CD4-positive, alpha-beta memory T cell (primary cell): ENCODE data around the gene TAF3. TPM values are rescaled to one million over a fixed set of nuclear protein-coding genes. Genes with fewer than 3 reads are reported as not detected.

Experiments used
- CTCF ChIA-PET: fragments of 350-600 bp; sonication (Branson Sonifier 250); formaldehyde crosslinking; loops from one replicate; lab custom pipeline; 2021; ENCODE audit warnings: inconsistent platforms; ENCODE audit not compliant: partially characterized antibody; lab: Charles Lee
- POLR2A ChIA-PET: fragments of 350-600 bp; sonication (Branson Sonifier 250); formaldehyde crosslinking; loops from one replicate; lab custom pipeline; 2021; ENCODE audit not compliant: partially characterized antibody; lab: Charles Lee
- DNase-seq, 5 donors: peaks; one replicate each; pipeline versions ENCODE4 v3.0.0 to v3.0.0-alpha.2; 2020 to 2022; ENCODE audit warnings: mixed read lengths in 1 of 5
- H3K27ac ChIP-seq: one replicate; pipeline ENCODE4 v1.7.0; 2013; ENCODE audit warnings: low read depth, low read length
- H3K27me3 ChIP-seq: 2 replicates; pipeline ENCODE4 v1.7.0; 2013; ENCODE audit warnings: mild to moderate bottlenecking, low read length, moderate library complexity; ENCODE audit not compliant: insufficient read depth
- H3K36me3 ChIP-seq: 2 replicates; pipeline ENCODE4 v1.7.0; 2013; ENCODE audit warnings: mild to moderate bottlenecking, low read length, moderate library complexity; ENCODE audit not compliant: insufficient read depth
- H3K4me1 ChIP-seq: 2 replicates; pipeline ENCODE4 v1.7.0; 2013; ENCODE audit warnings: mild to moderate bottlenecking, low read length, moderate library complexity; ENCODE audit not compliant: insufficient read depth
- H3K4me3 ChIP-seq, 2 donors: one replicate each; pipeline ENCODE4 v1.7.0; 2013; ENCODE audit warnings: low read length in 2 of 2, mild to moderate bottlenecking in 1 of 2
- H3K9me3 ChIP-seq, 2 donors: one replicate each; pipeline ENCODE4 v1.7.0; 2013; ENCODE audit warnings: low read length in 2 of 2, control low read depth in 1 of 2; ENCODE audit not compliant: control insufficient read depth in 1 of 2
- H3K27ac Mint-ChIP-seq, 7 donors: one replicate each; pipeline ENCODE4 v1.8.0; 2020 to 2021; ENCODE audit warnings: mixed read lengths in 7 of 7, mild to moderate bottlenecking in 6 of 7, inconsistent platforms in 3 of 7, moderate library complexity in 3 of 7
- H3K27me3 Mint-ChIP-seq, 2 donors: one replicate each; pipeline ENCODE4 v1.8.0; 2020 to 2021; ENCODE audit warnings: mixed read lengths in 2 of 2
- H3K36me3 Mint-ChIP-seq, 2 donors: one replicate each; pipeline ENCODE4 v1.8.0; 2020 to 2021; ENCODE audit warnings: mixed read lengths in 2 of 2, inconsistent platforms in 1 of 2, mild to moderate bottlenecking in 1 of 2
- H3K4me1 Mint-ChIP-seq, 4 donors: one replicate each; pipeline ENCODE4 v1.8.0; 2020 to 2021; ENCODE audit warnings: mixed read lengths in 4 of 4, mild to moderate bottlenecking in 1 of 4
- H3K4me3 Mint-ChIP-seq, 8 donors: one replicate each; pipeline ENCODE4 v1.8.0; 2020 to 2021; ENCODE audit warnings: mixed read lengths in 8 of 8, mild to moderate bottlenecking in 7 of 8, moderate library complexity in 6 of 8, inconsistent platforms in 3 of 8
- H3K9me3 Mint-ChIP-seq, 8 donors: one replicate each; pipeline ENCODE4 v1.8.0; 2020 to 2021; ENCODE audit warnings: mixed read lengths in 8 of 8, mild to moderate bottlenecking in 5 of 8, inconsistent platforms in 3 of 8, moderate library complexity in 1 of 8
- intact Hi-C: fragments of 100-400 bp; cut with micrococcal nuclease; formaldehyde crosslinking; loops from one replicate; pipeline ENCODE4 v1.15.1; 2023
- polyA plus RNA-seq, 2 donors: library from polyadenylated mRNA; unstranded; fragments of 300-500 nt; fragmentation: Illumina TruSeq; gene quantifications; one replicate each; pipeline ENCODE4 v1.2.3, GENCODE V29; 2021
- total RNA-seq, 2 experiments: library from RNA; stranded (reverse); gene quantifications; one replicate each; pipeline ENCODE4 v1.2.3, GENCODE V29; 2021

The TAF3 gene
- total and polyA plus RNA-seq, 4 experiments from 2014 or later: 3.0 to 21.8 (median 18.5) TPM

DNA sequence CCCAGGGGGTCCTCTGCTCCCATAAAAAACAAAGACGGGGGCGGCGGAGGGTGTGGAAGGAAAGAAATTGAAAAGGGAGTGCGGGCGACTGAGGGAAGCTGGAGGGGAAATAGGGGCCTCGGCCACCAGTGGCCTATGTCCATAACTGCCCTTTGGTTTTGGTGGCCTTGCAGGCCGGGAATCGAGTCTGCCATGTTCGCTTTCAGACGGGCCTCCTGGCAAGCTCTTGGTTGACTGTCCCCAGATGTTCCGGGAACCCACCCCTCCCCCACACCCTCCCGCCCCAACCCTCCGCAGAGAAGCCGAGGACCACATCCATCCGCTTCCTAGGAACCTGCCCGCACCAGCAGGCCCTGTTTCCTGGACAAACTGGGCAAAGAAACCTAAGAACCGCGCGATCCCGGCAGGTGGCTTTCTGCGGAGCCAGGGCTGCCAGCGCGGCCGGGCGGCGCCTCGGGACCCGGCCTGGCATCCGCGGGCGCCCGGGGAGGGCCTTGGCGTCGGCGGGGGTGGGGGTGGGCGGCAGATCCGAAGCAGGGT, 216.2 kb downstream of the TAF3 start:
- Mint-ChIP-seq H3K4me3 (peak overlapping the region in 4 of 8 donors; percentile 7 to 69 (median 56)), H3K27me3 (peaks cover 44 to 49% of the 10 kb centered on the region in 2 donors), H3K9me3 (peaks cover 0 to 30% (median 9%) of the 10 kb centered on the region in 8 donors), H3K36me3 (peaks cover 0 to 4% of the 10 kb centered on the region in 2 donors), H3K4me1 (peaks cover 14 to 41% (median 19%) of the 10 kb centered on the region in 4 donors), H3K27ac (peak overlapping the region in 1 of 7 donors; percentile 55)
- intact Hi-C loops: no loop called here
- Histone ChIP-seq H3K27ac (no peak overlapping the region), H3K4me1 (peaks cover 40% of the 10 kb centered on the region), H3K9me3 (no peaks in the 10 kb centered on the region), H3K27me3 (peaks cover 65% of the 10 kb centered on the region), H3K4me3 (no peak overlapping the region), H3K36me3 (no peaks in the 10 kb centered on the region)
- peak in 3 of 5 donors; percentile 6 to 27 (median 10) for DNase-seq
- ChIA-PET CTCF (no interaction called here), POLR2A (interaction anchor here (0.6 to 1.0 kb wide), 2 partner anchors 11 to 1451 kb away, joined by 3 to 5 read pairs; no protein-coding TSS in a partner anchor)

DNA sequence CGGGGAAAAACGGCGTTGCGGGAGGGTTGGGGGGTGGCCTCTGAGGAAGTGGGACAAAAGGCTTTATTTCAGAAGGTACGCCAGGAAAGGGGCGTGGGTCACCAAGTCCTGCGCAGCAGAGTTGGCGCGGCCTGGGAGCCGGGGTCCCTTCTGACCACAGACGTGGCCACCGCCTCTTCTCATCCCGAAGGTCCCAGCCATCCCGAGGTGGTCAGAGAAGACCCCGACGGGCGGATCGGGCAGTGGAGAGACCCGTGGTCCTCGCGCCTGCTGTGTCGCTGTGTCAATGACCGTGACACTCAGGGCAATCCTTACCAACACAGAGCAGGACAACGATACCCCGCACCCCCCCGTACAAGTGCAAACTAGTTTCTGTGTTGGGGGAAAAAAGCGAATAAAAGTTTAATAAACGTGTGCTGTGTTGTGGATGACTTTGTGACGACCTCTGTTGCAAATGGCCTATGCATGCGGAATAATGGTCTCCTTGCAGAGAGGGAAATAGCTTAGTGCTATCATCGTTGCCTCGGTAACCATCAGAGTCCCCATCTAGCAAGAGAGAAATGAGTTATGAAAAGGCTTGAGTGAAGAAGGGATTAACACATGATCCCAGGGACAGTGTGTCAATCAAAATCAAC, 216.8 kb downstream of the TAF3 start:
- ChIA-PET POLR2A (interaction anchor here (0.6 kb wide), 1 partner anchor 1452 kb away, joined by 3 read pairs; no protein-coding TSS in a partner anchor), CTCF (no interaction called here)
- Histone ChIP-seq H3K4me3 (peak overlapping the region in 1 of 2 donors; percentile 2), H3K4me1 (peaks cover 40% of the 10 kb centered on the region), H3K27ac (no peak overlapping the region), H3K9me3 (no peaks in the 10 kb centered on the region), H3K36me3 (no peaks in the 10 kb centered on the region), H3K27me3 (peaks cover 71% of the 10 kb centered on the region)
- H3K36me3 Mint-ChIP-seq: peaks cover 0 to 4% of the 10 kb centered on the region in 2 donors
- peaks cover 48 to 53% of the 10 kb centered on the region in 2 donors for H3K27me3 Mint-ChIP-seq
- peak overlapping the region; percentile 42 to 84 (median 69) for H3K4me3 Mint-ChIP-seq
- DNase-seq: peak in 4 of 5 donors; percentile 16 to 28 (median 24)
- H3K9me3 Mint-ChIP-seq: peaks cover 0 to 34% (median 9%) of the 10 kb centered on the region in 8 donors
- peak overlapping the region in 5 of 7 donors; percentile 50 to 93 (median 78) for H3K27ac Mint-ChIP-seq
- intact Hi-C loops: no loop called here
- peaks cover 14 to 44% (median 19%) of the 10 kb centered on the region in 4 donors for H3K4me1 Mint-ChIP-seq

DNA sequence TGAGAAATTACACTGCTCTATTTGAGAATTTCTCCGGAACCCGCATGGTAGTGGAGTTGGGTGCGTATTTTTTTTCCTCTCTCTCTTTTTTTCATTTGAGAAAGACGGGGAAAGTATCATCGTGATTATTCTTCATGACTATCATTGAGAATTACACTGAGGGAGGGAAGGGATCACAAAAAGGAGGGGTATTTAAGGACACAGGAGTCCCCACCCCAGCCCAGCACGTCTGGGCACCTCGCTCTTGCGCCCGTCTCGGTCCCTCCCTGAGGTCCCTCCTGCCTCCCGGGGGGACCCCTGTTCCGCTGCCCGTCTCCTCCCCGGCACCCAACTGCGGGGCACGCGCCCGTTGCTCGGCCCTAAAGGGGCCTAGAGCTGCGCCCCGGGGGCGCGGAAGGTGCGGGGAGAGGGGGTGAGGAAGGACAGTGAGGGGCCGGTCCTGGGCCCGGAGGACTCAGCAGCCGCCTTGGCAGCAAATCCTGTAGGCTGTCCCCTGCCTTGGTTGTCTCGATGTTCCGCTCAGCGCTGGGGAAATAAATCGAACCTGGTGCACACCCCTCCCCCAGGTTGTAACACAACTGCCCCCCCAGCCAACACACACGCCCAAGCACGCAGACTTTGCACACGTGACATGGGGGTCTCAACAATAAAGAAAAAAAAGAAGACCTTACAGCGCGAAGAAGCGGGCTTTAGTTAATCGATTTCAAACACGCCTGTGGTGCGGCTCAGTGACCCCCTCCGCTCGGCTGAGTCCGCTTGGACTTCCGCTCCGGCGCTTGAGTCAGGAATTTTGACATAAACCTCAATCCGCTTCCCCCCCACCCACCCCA, 217.6 kb downstream of the TAF3 start:
- Histone ChIP-seq H3K4me1 (peaks cover 40% of the 10 kb centered on the region), H3K27me3 (peaks cover 78% of the 10 kb centered on the region), H3K27ac (no peak overlapping the region), H3K4me3 (no peak overlapping the region), H3K36me3 (no peaks in the 10 kb centered on the region), H3K9me3 (no peaks in the 10 kb centered on the region)
- CTCF ChIA-PET: no interaction called here
- Mint-ChIP-seq H3K9me3 (peaks cover 0 to 39% (median 9%) of the 10 kb centered on the region in 8 donors), H3K27me3 (peaks cover 55 to 61% of the 10 kb centered on the region in 2 donors), H3K4me1 (peaks cover 14 to 44% (median 19%) of the 10 kb centered on the region in 4 donors), H3K36me3 (peaks cover 0 to 4% of the 10 kb centered on the region in 2 donors), H3K27ac (peak overlapping the region in 5 of 7 donors; percentile 50 to 93 (median 78)), H3K4me3 (peak overlapping the region; percentile 42 to 84 (median 69))
- peak in 1 of 5 donors; percentile 21 for DNase-seq
- intact Hi-C loops: no loop called here
- POLR2A ChIA-PET: interaction anchor here (1.5 to 1.8 kb wide), 2 partner anchors 14 to 17 kb away, joined by 6 to 8 read pairs; no protein-coding TSS in a partner anchor

DNA sequence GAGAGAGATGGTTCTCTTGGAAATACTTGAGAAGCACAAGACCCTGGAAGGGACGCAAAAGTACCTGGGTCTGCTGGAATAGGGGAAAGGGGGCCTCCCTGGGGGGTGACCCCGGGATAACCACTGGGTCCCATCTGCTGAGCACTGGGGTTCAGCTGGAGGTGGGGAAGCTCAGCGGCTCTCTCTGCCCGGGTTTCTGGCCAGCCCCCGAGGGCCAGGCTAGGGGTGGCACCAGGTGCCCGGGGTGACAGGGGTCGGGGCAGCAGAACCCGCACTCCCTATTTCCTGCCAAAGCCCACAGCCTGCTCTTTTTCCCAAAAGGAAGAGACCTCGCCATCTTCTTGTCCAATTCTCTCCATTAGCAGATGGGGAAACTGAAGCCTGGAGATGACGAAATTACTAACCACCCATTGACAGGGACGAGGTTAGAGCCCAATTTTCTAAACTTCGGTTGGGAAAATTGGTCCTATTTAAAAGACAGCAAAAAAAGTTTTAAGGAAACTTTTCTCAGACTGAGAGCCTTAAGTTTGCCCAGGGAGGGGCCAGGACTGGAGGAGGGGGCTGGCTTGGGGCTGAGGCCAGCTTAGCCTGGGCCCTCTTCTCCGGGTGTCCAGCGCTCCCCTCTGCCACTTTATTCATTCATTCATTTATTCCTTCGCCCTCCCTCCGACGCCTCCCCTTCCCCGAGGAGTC, 218.3 kb downstream of the TAF3 start:
- ChIA-PET POLR2A (interaction anchor here (1.3 to 1.8 kb wide), 3 partner anchors 9 to 16 kb away, joined by 3 to 8 read pairs (median 6); no protein-coding TSS in a partner anchor), CTCF (no interaction called here)
- peak in 2 of 5 donors; percentile 4 to 12 for DNase-seq
- no peak overlapping the region for H3K27ac ChIP-seq
- Mint-ChIP-seq H3K27me3 (peaks cover 58 to 63% of the 10 kb centered on the region in 2 donors), H3K4me3 (peak overlapping the region in 5 of 8 donors; percentile 13 to 56 (median 42)), H3K9me3 (peaks cover 0 to 44% (median 11%) of the 10 kb centered on the region in 8 donors), H3K27ac (peak overlapping the region in 4 of 7 donors; percentile 48 to 90 (median 86)), H3K36me3 (peaks cover 0 to 4% of the 10 kb centered on the region in 2 donors), H3K4me1 (peaks cover 15 to 49% (median 22%) of the 10 kb centered on the region in 4 donors)
- intact Hi-C loops: no loop called here
- H3K4me1 ChIP-seq: peaks cover 40% of the 10 kb centered on the region
- H3K27me3 ChIP-seq: peaks cover 83% of the 10 kb centered on the region
- no peak overlapping the region for H3K4me3 ChIP-seq
- H3K36me3 ChIP-seq: no peaks in the 10 kb centered on the region
- no peaks in the 10 kb centered on the region for H3K9me3 ChIP-seq

DNA sequence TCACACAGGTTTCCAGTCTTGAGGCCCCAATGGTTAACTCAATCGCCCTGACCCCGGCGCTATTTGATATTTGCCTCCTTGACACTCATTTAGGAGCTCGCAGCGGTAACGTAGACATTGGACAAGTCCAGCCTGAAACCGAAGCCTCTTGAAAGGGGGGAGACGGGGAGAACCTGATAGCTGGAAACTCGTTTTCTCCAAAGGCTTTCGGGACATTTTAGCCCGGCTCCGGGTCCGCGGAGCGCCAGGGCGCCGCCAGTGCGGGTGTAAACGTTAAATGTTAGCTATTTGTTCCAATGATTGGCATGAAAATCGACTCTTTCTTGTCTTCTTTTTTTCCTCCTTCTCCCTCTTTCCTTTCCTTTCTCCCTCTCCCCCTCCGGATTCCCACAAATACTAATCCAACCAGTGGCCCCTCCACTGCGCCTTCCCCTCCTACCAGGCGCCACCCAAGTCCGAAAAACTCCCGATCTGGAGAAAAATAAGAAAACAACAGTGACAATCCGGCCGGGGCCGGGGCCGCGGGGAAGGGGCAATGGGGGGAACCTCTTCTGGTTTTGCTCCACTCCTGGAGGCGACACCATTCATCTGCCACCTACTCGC, 219.0 kb downstream of the TAF3 start:
- no peak overlapping the region for H3K27ac ChIP-seq
- intact Hi-C loops: no loop called here
- H3K4me1 ChIP-seq: peaks cover 46% of the 10 kb centered on the region
- H3K27me3 ChIP-seq: peaks cover 89% of the 10 kb centered on the region
- H3K4me3 ChIP-seq: no peak overlapping the region
- Mint-ChIP-seq H3K36me3 (peaks cover 0 to 4% of the 10 kb centered on the region in 2 donors), H3K9me3 (peaks cover 0 to 45% (median 13%) of the 10 kb centered on the region in 8 donors), H3K4me1 (peaks cover 18 to 55% (median 26%) of the 10 kb centered on the region in 4 donors), H3K27ac (peak overlapping the region in 5 of 7 donors; percentile 36 to 90 (median 62)), H3K4me3 (peak overlapping the region in 5 of 8 donors; percentile 17 to 71 (median 51)), H3K27me3 (peaks cover 60 to 65% of the 10 kb centered on the region in 2 donors)
- DNase-seq: peak in 4 of 5 donors; percentile 16 to 34 (median 24)
- ChIA-PET POLR2A (interaction anchor here (1.1 to 1.8 kb wide), 4 partner anchors 8 to 24 kb away, joined by 3 to 8 read pairs (median 5); no protein-coding TSS in a partner anchor), CTCF (no interaction called here)
- H3K36me3 ChIP-seq: no peaks in the 10 kb centered on the region
- no peaks in the 10 kb centered on the region for H3K9me3 ChIP-seq
